WERI-Rb-1 (cell line): ENCODE measurements around the gene WAC.

Experiments used
- DNase-seq: peaks from one replicate; pipeline ENCODE4 v3.0.0-alpha.2; 2020
- H3K27ac ChIP-seq: fragments of 250-450 bp; sonication (Bioruptor Pico); 2 replicates; pipeline ENCODE4 v1.5.1; 2020; ENCODE audit warnings: mild to moderate bottlenecking, moderate library complexity
- H3K27me3 ChIP-seq: fragments of 250-450 bp; sonication (Bioruptor Pico); 2 replicates; pipeline ENCODE4 v1.5.1; 2021; ENCODE audit warnings: mild to moderate bottlenecking, low read depth, moderate library complexity; ENCODE audit not compliant: insufficient read depth, severe bottlenecking
- H3K36me3 ChIP-seq: fragments of 250-450 bp; sonication (Bioruptor Pico); 2 replicates; pipeline ENCODE4 v1.5.1; 2020; ENCODE audit warnings: mild to moderate bottlenecking, moderate library complexity
- H3K4me3 ChIP-seq: 2 replicates; pipeline ENCODE4 v1.5.1; 2011; ENCODE audit warnings: low read depth, mild to moderate bottlenecking, control low read depth, low read length
- H3K9me3 ChIP-seq: fragments of 250-450 bp; sonication (Bioruptor Pico); 2 replicates; pipeline ENCODE4 v1.5.1; 2021; ENCODE audit warnings: mild to moderate bottlenecking, moderate library complexity; ENCODE audit not compliant: severe bottlenecking
- CTCF ChIP-seq: IDR thresholded peaks from 2 replicates; pipeline ENCODE4 v1.5.1; 2011; ENCODE audit warnings: low read depth, mild to moderate bottlenecking, control low read depth, inconsistent platforms, low read length

WAC gene

DNA sequence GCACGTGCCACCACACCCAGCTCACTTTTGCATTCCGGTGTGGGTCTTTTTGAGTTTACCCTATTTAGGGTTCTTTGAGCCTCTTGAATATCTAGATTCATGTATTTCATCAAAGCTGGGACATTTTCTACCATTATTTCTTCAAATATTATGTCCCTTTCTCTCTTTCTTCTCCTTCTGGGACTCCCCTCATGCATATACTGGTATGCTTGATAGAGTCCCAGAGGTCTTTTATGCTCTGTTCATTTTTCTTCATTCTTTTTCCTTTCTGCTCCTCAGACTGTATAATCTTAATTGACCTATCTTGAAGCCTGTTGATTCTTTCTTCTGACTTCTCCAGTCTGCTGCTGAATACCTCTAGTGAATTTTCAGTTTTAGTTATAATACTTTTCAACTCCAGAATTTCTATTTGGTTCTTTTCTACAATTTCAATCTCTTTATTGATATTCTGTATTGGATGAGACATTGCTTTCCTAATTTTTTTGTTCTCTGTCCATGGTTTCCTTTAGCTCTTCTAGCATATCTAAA, 9.1 kb upstream of the WAC start:
- Histone ChIP-seq H3K36me3 (no peaks in the 10 kb centered on the region), H3K27ac (no peak overlapping the region), H3K27me3 (no peaks in the 10 kb centered on the region), H3K4me3 (no peak overlapping the region), H3K9me3 (no peaks in the 10 kb centered on the region)
- DNase-seq, result no peak
- TF ChIP-seq CTCF, result no peak

GRCh38 chr10:28530751-28531150, 2.2 kb upstream of the WAC start:
- H3K27me3 ChIP-seq, result no peaks in the 10 kb centered on the region
- H3K9me3 ChIP-seq, result no peaks in the 10 kb centered on the region
- no peak for DNase-seq
- no peak overlapping the region for H3K4me3 ChIP-seq
- peaks cover 17% of the 10 kb centered on the region for H3K36me3 ChIP-seq
- TF ChIP-seq CTCF, result no peak
- H3K27ac ChIP-seq, result no peak overlapping the region

DNA sequence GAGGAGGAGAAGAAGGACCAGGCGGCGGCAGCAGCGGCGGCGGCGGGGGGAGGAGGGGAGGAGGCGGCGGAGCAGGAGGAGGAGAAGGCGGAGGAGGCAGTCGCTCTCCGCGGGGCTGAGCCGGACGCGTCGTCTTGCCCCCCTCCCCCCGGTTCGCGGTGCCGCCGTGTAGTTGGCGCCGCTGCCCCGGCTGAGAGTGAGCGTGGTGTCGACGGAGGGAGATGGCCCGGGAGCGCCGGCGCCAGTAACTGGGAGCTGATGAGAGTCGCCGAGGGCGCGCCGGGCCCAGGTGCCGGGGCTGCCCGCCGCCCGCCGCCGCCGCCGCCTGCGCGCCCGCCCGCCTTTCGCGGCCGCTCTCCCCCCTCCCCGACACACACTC, 257 bp downstream of the WAC start:
- no peak for DNase-seq
- H3K36me3 ChIP-seq, result peaks cover 33% of the 10 kb centered on the region
- H3K27ac ChIP-seq, result peak overlapping the region; percentile 100

DNA sequence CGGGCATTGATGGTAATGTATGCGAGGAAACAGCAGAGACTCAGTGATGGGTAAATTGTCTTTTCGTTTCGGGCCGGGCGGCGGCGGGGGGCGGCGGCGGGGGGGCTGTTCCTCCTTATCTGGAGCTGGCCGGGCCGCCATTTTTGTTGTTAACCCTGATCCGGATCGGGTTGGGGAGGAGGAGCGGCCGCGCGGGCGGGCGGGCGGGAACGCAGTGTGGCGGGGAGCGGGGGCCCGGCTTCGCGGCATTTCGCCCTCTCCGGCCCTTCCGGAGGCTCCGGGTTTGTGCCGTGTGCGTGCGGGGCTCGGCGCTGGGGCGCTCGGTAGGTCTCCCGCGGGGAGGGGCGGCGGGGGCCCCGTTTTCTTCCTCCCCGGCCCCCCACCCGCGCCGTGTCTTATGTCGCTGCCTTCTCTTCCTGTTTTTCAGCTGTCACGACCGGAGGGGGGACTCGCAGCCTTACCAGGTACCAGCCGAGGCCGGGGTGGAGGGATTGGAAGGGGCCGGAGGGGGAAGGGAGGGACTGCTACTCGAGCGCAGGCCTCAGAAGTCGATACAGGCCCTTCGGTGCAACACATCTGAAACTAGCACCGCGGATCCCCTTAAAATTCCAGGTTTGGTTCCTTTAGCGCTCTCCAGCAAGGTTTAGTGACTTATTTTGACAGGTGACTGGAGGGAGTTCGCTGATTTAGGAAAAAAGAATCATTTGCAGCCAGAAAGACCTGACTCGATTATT, 820 bp downstream of the WAC start:
- Histone ChIP-seq H3K27me3 (no peaks in the 10 kb centered on the region), H3K4me3 (peak overlapping the region; percentile 87), H3K27ac (peak overlapping the region; percentile 95), H3K9me3 (no peaks in the 10 kb centered on the region), H3K36me3 (peaks cover 33% of the 10 kb centered on the region)
- DNase-seq, result peak; percentile 52
- TF ChIP-seq CTCF, result no peak

More for the DNA sequence above, 257 bp downstream of the WAC start:
- TF ChIP-seq CTCF, result no peak
- H3K9me3 ChIP-seq, result no peaks in the 10 kb centered on the region
- no peaks in the 10 kb centered on the region for H3K27me3 ChIP-seq
- H3K4me3 ChIP-seq, result peak overlapping the region; percentile 87

GRCh38 chr10:28535846-28536245, 2.9 kb downstream of the WAC start:
- Histone ChIP-seq H3K27me3 (no peaks in the 10 kb centered on the region), H3K9me3 (no peaks in the 10 kb centered on the region), H3K36me3 (peaks cover 43% of the 10 kb centered on the region), H3K4me3 (no peak overlapping the region), H3K27ac (no peak overlapping the region)
- no peak for DNase-seq
- TF ChIP-seq CTCF, result no peak

DNA sequence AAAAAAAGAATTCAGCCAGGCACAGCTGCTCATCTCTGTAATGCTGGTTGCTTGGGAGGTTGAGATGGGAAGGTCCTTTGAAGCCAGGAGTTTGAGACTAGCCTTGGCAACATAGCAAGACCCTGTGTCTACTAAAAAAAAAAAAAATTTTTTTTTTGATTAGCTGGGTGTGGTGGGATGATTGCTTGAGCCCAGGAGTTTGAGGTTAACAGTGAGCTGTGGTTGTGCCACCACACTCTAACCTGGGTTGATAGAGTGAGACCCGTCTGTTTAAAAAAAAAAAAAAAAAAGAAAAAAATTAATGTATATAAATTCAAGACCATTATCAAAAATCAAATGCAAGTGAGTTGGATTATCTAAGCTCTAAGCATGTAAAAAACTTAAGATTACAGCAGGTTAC, 5.7 kb downstream of the WAC start:
- DNase-seq, result no peak
- H3K27ac ChIP-seq, result no peak overlapping the region
- TF ChIP-seq CTCF, result no peak
- no peaks in the 10 kb centered on the region for H3K27me3 ChIP-seq
- peaks cover 51% of the 10 kb centered on the region for H3K36me3 ChIP-seq
- no peak overlapping the region for H3K4me3 ChIP-seq
- no peaks in the 10 kb centered on the region for H3K9me3 ChIP-seq
